Measurements from ENCODE around the gene FRMD4A.

The FRMD4A gene

GRCh38 chr10:13816195-13816925, 514.4 kb downstream of the FRMD4A start:
- no peak overlapping the region for H3K27ac ChIP-seq

GRCh38 chr10:13815756-13816155, 515.0 kb downstream of the FRMD4A start:
- Histone ChIP-seq H3K4me1 (ENCODE audit: control insufficient read depth in 1 of 2, insufficient read depth in 1 of 2, low read depth in 1 of 2, low read length in 1 of 2) (peaks cover 4 to 20% of the 10 kb centered on the region in 2 experiments), H3K27ac (peak overlapping the region; percentile 33), H3K9me3 (no peaks in the 10 kb centered on the region), H3K27me3 (peaks cover 9% of the 10 kb centered on the region), H3K4me3 (ENCODE audit: low read depth in 1 of 2, low read length in 1 of 2) (no peak overlapping the region), H3K36me3 (no peaks in the 10 kb centered on the region)
- no peak for TF ChIP-seq CTCF (IDR thresholded peaks at IDR 0.05)

More at GRCh38 chr10:13816195-13816925, 514.4 kb downstream of the FRMD4A start:
- Histone ChIP-seq H3K4me1 (ENCODE audit: control insufficient read depth in 1 of 2, insufficient read depth in 1 of 2, low read depth in 1 of 2, low read length in 1 of 2) (peaks cover 0 to 20% of the 10 kb centered on the region in 2 experiments), H3K4me3 (ENCODE audit: low read depth in 1 of 2, low read length in 1 of 2) (no peak overlapping the region), H3K27me3 (peaks cover 15% of the 10 kb centered on the region), H3K9me3 (no peaks in the 10 kb centered on the region), H3K36me3 (no peaks in the 10 kb centered on the region)
- TF ChIP-seq CTCF (IDR thresholded peaks at IDR 0.05) = no peak

GRCh38 chr10:13813550-13813949, 517.2 kb downstream of the FRMD4A start:
- Histone ChIP-seq H3K4me3 (ENCODE audit: low read depth in 1 of 2, low read length in 1 of 2) (no peak overlapping the region), H3K4me1 (ENCODE audit: control insufficient read depth in 1 of 2, insufficient read depth in 1 of 2, low read depth in 1 of 2, low read length in 1 of 2) (peaks cover 8 to 30% of the 10 kb centered on the region in 2 experiments), H3K36me3 (no peaks in the 10 kb centered on the region), H3K27me3 (peaks cover 6% of the 10 kb centered on the region), H3K9me3 (no peaks in the 10 kb centered on the region), H3K27ac (no peak overlapping the region)
- no peak for TF ChIP-seq CTCF (IDR thresholded peaks at IDR 0.05)

GRCh38 chr10:13812804-13813203, 517.9 kb downstream of the FRMD4A start:
- peaks cover 8 to 30% of the 10 kb centered on the region in 2 experiments for H3K4me1 ChIP-seq (ENCODE audit: control insufficient read depth in 1 of 2, insufficient read depth in 1 of 2, low read depth in 1 of 2, low read length in 1 of 2)
- peaks cover 6% of the 10 kb centered on the region for H3K27me3 ChIP-seq
- no peak for TF ChIP-seq CTCF (IDR thresholded peaks at IDR 0.05)
- H3K27ac ChIP-seq = no peak overlapping the region
- no peaks in the 10 kb centered on the region for H3K36me3 ChIP-seq
- H3K9me3 ChIP-seq = no peaks in the 10 kb centered on the region
- H3K4me3 ChIP-seq (ENCODE audit: low read depth in 1 of 2, low read length in 1 of 2) = no peak overlapping the region

- Histone ChIP-seq H3K4me3 (ENCODE audit: low read depth in 1 of 2, low read length in 1 of 2) (no peak overlapping the region), H3K9me3 (no peaks in the 10 kb centered on the region), H3K36me3 (no peaks in the 10 kb centered on the region), H3K4me1 (ENCODE audit: control insufficient read depth in 1 of 2, insufficient read depth in 1 of 2, low read depth in 1 of 2, low read length in 1 of 2) (peaks cover 8 to 28% of the 10 kb centered on the region in 2 experiments), H3K27ac (no peak overlapping the region), H3K27me3 (peaks cover 6% of the 10 kb centered on the region)
- no peak for TF ChIP-seq CTCF (IDR thresholded peaks at IDR 0.05)
Observed at GRCh38 chr10:13810568-13810967, 520.2 kb downstream of the FRMD4A start.
